MCF 10A (cell line): ENCODE data around the gene KRTAP4-11. TPM values are rescaled to one million over a fixed set of nuclear protein-coding genes. Genes with fewer than 3 reads are reported as not detected.
"Not testable (repeated sequence)": the region's sequence is repeated elsewhere in the genome, so short reads cannot be mapped to it uniquely, and the experiment has no call there.

Source experiments
- BruUV-seq: library from RNA; stranded (reverse); fragments of 400-500 nt; replicated peaks from 2 replicates; lab custom pipeline; 2021; lab: Mats Ljungman, UMichigan
- CTCF ChIA-PET: fragments of 300-600 bp; sonication (Branson Sonifier 250); formaldehyde crosslinking; extraction: SDS; loops from one replicate; lab custom pipeline; 2021; ENCODE audit warnings: antibody characterized with exemption, inconsistent platforms; lab: Yijun Ruan, JAX
- POLR2A ChIA-PET: fragments of 300-600, 350-650 bp; sonication (Branson Sonifier 250); formaldehyde crosslinking; extraction: SDS; loops from one replicate; lab custom pipeline; 2020; ENCODE audit warnings: antibody characterized with exemption, inconsistent platforms; lab: Yijun Ruan, JAX
- DNase-seq: peaks from one replicate; pipeline ENCODE4 v3.0.0-alpha.2; 2018; ENCODE audit not compliant: unreplicated experiment
- H3K27ac Mint-ChIP-seq: one replicate; pipeline ENCODE4 v1.8.0; 2022; ENCODE audit warnings: mild to moderate bottlenecking, low read depth, mixed read lengths; ENCODE audit not compliant: unreplicated experiment
- H3K27me3 Mint-ChIP-seq: one replicate; pipeline ENCODE4 v1.8.0; 2022; ENCODE audit warnings: mixed read lengths; ENCODE audit not compliant: insufficient read depth, unreplicated experiment
- H3K36me3 Mint-ChIP-seq: one replicate; pipeline ENCODE4 v1.8.0; 2022; ENCODE audit warnings: mild to moderate bottlenecking, moderate library complexity, mixed read lengths; ENCODE audit not compliant: insufficient read depth, unreplicated experiment
- H3K4me1 Mint-ChIP-seq: one replicate; pipeline ENCODE4 v1.8.0; 2022; ENCODE audit warnings: mixed read lengths; ENCODE audit not compliant: insufficient read depth, unreplicated experiment
- H3K4me3 Mint-ChIP-seq: one replicate; pipeline ENCODE4 v1.8.0; 2022; ENCODE audit warnings: mild to moderate bottlenecking, moderate library complexity, mixed read lengths; ENCODE audit not compliant: unreplicated experiment
- H3K9me3 Mint-ChIP-seq: one replicate; pipeline ENCODE4 v1.8.0; 2022; ENCODE audit warnings: mixed read lengths; ENCODE audit not compliant: unreplicated experiment
- CTCF ChIP-seq: fragments of 200-600 bp; IDR thresholded peaks from one replicate; pipeline ENCODE4 v1.8.0; 2022; ENCODE audit warnings: antibody characterized with exemption, mild to moderate bottlenecking; ENCODE audit not compliant: unreplicated experiment
- intact Hi-C: fragments of 100-400 bp; cut with micrococcal nuclease; formaldehyde crosslinking; loops from 2 replicates; pipeline ENCODE4 v1.14.1; 2022
- total RNA-seq: library from RNA; stranded (reverse); gene quantifications from 2 replicates; pipeline ENCODE4 v1.2.3, GENCODE V29; 2022

KRTAP4-11 gene
- total RNA-seq, 1 experiment from 2014 or later = not detected

DNA sequence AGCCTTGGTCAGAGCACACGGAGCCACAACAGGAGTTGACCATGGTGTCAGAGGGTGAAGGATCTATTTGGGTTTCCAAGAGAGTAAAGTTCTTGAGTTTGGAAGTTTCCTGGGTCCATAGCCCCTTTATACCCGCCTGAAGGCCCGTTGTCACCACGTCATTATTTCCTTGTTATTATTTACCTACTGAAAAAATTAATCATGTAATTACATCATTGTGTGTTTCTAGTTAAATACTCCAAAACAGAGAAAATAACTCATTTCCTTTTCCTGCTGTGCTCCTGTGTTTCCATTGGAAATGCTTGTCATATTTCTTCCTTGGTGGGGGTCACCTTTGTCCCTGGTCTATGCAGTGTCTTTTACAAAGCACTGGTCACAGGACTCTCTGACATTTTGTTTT, 20.1 kb downstream of the KRTAP4-11 start, which contains the start of gene KRTAP4-8:
TSS of gene KRTAP4-8 (minus strand) at position 101 of the 400 bp plus-strand sequence. CDS start at position 43, 58 bp downstream.
- intact Hi-C loops = no loop called here
- no TSS peak for BruUV-seq
- no peaks in the 10 kb centered on the region for H3K36me3 Mint-ChIP-seq
- H3K4me1 Mint-ChIP-seq = peaks cover 19% of the 10 kb centered on the region
- no peak for DNase-seq
- POLR2A ChIA-PET = interaction anchor here (0.8 kb wide), 1 partner anchor 342 kb away, joined by 3 read pairs; no protein-coding TSS in a partner anchor
- H3K4me3 Mint-ChIP-seq = no peak within 1 kb of the TSS
- TF ChIP-seq CTCF = no peak
- H3K27ac Mint-ChIP-seq = peak within 1 kb of the TSS; percentile 46
- CTCF ChIA-PET = no interaction called here
- H3K9me3 Mint-ChIP-seq = no peaks in the 10 kb centered on the region
- H3K27me3 Mint-ChIP-seq = no peaks in the 10 kb centered on the region

GRCh38 chr17:41096055-41096454, 22.1 kb downstream of the KRTAP4-11 start:
- Mint-ChIP-seq H3K27ac (no peak overlapping the region), H3K9me3 (no peaks in the 10 kb centered on the region), H3K4me3 (no peak overlapping the region), H3K36me3 (no peaks in the 10 kb centered on the region), H3K4me1 (peaks cover 19% of the 10 kb centered on the region), H3K27me3 (no peaks in the 10 kb centered on the region)
- ChIA-PET CTCF (no interaction called here), POLR2A (no interaction called here)
- intact Hi-C loops = no loop called here
- TF ChIP-seq CTCF = no peak
- no TSS peak for BruUV-seq
- no peak for DNase-seq

DNA sequence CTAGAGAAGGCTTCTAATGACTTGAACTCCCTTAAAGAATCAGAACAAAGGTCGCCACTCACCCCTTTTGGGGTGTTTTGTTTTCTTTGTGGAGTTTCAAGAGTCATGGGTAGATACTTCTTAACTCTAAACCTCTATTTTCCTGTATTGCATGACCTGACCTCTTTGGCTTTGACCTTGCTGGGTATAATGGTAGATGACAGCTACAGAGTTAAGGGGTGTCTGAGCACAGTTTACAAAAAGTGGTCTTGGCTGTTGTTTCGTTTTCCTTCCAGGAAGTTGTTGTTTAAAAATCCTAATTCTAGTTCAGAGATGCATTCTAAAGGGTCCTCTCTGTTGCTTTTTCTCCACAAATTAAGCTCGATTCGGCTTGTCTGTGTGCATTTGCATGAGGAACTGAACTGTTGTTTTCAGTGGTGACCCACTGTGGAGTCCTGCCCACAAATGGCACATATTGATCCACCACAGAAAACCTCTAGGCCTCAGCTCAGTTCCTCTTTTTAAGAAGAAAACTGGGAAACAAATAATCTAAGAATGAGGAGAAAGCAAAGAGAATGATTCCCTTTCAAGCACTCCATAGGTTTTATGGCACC, 29.3 kb downstream of the KRTAP4-11 start:
- DNase-seq, H3K4me3 Mint-ChIP-seq, H3K27ac Mint-ChIP-seq, H3K36me3 Mint-ChIP-seq, POLR2A ChIA-PET, H3K4me1 Mint-ChIP-seq, H3K9me3 Mint-ChIP-seq, H3K27me3 Mint-ChIP-seq, intact Hi-C loops, CTCF ChIA-PET, BruUV-seq: not testable (repeated sequence)

DNA sequence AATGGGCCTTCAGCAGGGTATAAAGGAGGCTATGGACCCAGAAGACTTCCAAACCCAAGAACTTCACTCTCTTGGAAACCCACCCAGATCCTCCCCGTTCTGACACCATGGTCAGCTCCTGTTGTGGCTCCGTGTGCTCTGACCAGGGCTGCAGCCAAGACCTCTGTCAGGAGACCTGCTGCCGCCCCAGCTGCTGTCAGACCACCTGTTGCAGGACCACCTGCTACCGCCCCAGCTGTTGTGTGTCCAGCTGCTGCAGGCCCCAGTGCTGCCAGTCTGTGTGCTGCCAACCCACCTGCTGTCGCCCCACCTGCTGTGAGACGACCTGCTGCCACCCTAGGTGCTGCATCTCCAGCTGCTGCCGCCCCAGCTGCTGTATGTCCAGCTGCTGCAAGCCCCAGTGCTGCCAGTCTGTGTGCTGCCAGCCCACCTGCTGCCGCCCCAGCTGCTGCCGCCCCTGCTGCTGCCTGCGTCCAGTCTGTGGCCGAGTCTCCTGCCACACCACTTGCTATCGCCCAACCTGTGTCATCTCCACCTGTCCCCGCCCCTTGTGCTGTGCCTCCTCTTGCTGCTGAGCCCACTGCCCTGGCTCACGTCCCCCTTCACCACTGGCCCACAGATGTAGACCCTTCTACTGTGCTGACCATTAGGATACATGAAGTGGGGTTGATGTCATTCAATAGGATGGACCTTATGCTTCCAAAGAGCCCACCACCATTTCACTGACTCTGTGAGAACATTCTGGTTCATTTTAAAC, 33.9 kb downstream of the KRTAP4-11 start, which contains the start of gene KRTAP4-7:
TSS of gene KRTAP4-7 (plus strand) at position 51 of the 757 bp plus-strand sequence. CDS start at position 108, 57 bp downstream.
- H3K27ac Mint-ChIP-seq, H3K9me3 Mint-ChIP-seq, H3K4me3 Mint-ChIP-seq, H3K36me3 Mint-ChIP-seq, H3K27me3 Mint-ChIP-seq, CTCF ChIA-PET, DNase-seq, BruUV-seq, intact Hi-C loops: not testable (repeated sequence)
- peaks cover 16% of the 10 kb centered on the region for H3K4me1 Mint-ChIP-seq
- POLR2A ChIA-PET = interaction anchor here (0.6 kb wide), 1 partner anchor 59 kb away, joined by 3 read pairs; no protein-coding TSS in a partner anchor

GRCh38 chr17:41083427-41083826, 34.7 kb downstream of the KRTAP4-11 start:
- DNase-seq, H3K27ac Mint-ChIP-seq, H3K36me3 Mint-ChIP-seq, H3K27me3 Mint-ChIP-seq, H3K9me3 Mint-ChIP-seq, H3K4me3 Mint-ChIP-seq, intact Hi-C loops, BruUV-seq, CTCF ChIA-PET: not testable (repeated sequence)
- POLR2A ChIA-PET = interaction anchor here (0.6 kb wide), 1 partner anchor 58 kb away, joined by 3 read pairs; no protein-coding TSS in a partner anchor
- peaks cover 16% of the 10 kb centered on the region for H3K4me1 Mint-ChIP-seq
